ENCODE measurements around the gene GNG12.

GRCh38 chr1:67721650-67722291 is 111.5 kb downstream of the GNG12 start:
- TF ChIP-seq GATA2 (IDR thresholded peaks at IDR 0.05; ENCODE audit: low read depth, low read length), result no peak
- no peak for TF ChIP-seq GATA3 (IDR thresholded peaks at IDR 0.05; ENCODE audit: low read depth, low read length)

All from SH-SY5Y (cell line).